Hematopoietic multipotent progenitor cell treated with erythropoietin and hydrocortisone succinate and interleukin-3 and kit ligand, for 8 days (in vitro differentiated cells): Measurements from ENCODE around the gene SUGCT.

ENCODE experiments used
- DNase-seq: peaks from one replicate; pipeline ENCODE4 v3.0.0-alpha.2; 2015

The SUGCT gene

GRCh38 chr7:40538281-40538680 is 403.5 kb downstream of the SUGCT start:
- no peak for DNase-seq

GRCh38 chr7:40541336-40541735 is 406.5 kb downstream of the SUGCT start:
- DNase-seq: no peak

- DNase-seq: no peak
Observed at GRCh38 chr7:40542982-40543741, 408.4 kb downstream of the SUGCT start.

GRCh38 chr7:40544221-40544723 is 409.5 kb downstream of the SUGCT start:
- no peak for DNase-seq

- DNase-seq: no peak
Observed at GRCh38 chr7:40544871-40545303, 410.1 kb downstream of the SUGCT start.

GRCh38 chr7:40545739-40546138 is 410.9 kb downstream of the SUGCT start:
- DNase-seq: no peak

GRCh38 chr7:40546616-40547501 is 412.1 kb downstream of the SUGCT start:
- no peak for DNase-seq

GRCh38 chr7:40549372-40550039 is 414.7 kb downstream of the SUGCT start:
- no peak for DNase-seq

GRCh38 chr7:40551685-40552576 is 417.1 kb downstream of the SUGCT start:
- DNase-seq: peak; percentile 65

- DNase-seq: no peak
Observed at GRCh38 chr7:40560672-40561071, 425.9 kb downstream of the SUGCT start.

GRCh38 chr7:40566879-40567278 is 432.1 kb downstream of the SUGCT start:
- DNase-seq: no peak

GRCh38 chr7:40569326-40569725 is 434.5 kb downstream of the SUGCT start:
- no peak for DNase-seq

- no peak for DNase-seq
Observed at GRCh38 chr7:40570223-40570622, 435.4 kb downstream of the SUGCT start.

- DNase-seq: no peak
Observed at GRCh38 chr7:40571796-40572195, 437.0 kb downstream of the SUGCT start.

- no peak for DNase-seq
Observed at GRCh38 chr7:40572810-40573465, 438.1 kb downstream of the SUGCT start.

- DNase-seq: no peak
Observed at GRCh38 chr7:40579401-40579800, 444.6 kb downstream of the SUGCT start.

- DNase-seq: no peak
Observed at GRCh38 chr7:40580776-40581175, 446.0 kb downstream of the SUGCT start.

- DNase-seq: no peak
Observed at GRCh38 chr7:40582539-40582938, 447.7 kb downstream of the SUGCT start.

- DNase-seq: no peak
Observed at GRCh38 chr7:40583667-40584444, 449.1 kb downstream of the SUGCT start.

GRCh38 chr7:40584667-40585433 is 450.0 kb downstream of the SUGCT start:
- DNase-seq: no peak
